Stromal cell of bone marrow (primary cell): ENCODE data around the gene IL13RA1.
"Not testable (repeated sequence)": the region's sequence is repeated elsewhere in the genome, so short reads cannot be mapped to it uniquely, and the experiment has no call there.

ENCODE experiments used
- DNase-seq: peaks from one replicate; pipeline ENCODE4 v3.0.0-alpha.2; 2012; ENCODE audit warnings: low read depth

IL13RA1 gene

GRCh38 chrX:118729042-118729652 is 1.7 kb downstream of the IL13RA1 start:
- no peak for DNase-seq

GRCh38 chrX:118730500-118731247 is 3.3 kb downstream of the IL13RA1 start:
- DNase-seq: peak; percentile 76

- DNase-seq: not testable (repeated sequence)
Observed at GRCh38 chrX:118732551-118732950, 5.1 kb downstream of the IL13RA1 start.

- DNase-seq: no peak
Observed at GRCh38 chrX:118734909-118735308, 7.5 kb downstream of the IL13RA1 start.

- DNase-seq: no peak
Observed at GRCh38 chrX:118736394-118737010, 9.1 kb downstream of the IL13RA1 start.

- DNase-seq: no peak
Observed at GRCh38 chrX:118739577-118739976, 12.2 kb downstream of the IL13RA1 start.

GRCh38 chrX:118740276-118740889 is 13.0 kb downstream of the IL13RA1 start:
- no peak for DNase-seq

- DNase-seq: no peak
Observed at GRCh38 chrX:118742176-118742575, 14.8 kb downstream of the IL13RA1 start.

- no peak for DNase-seq
Observed at GRCh38 chrX:118745570-118745969, 18.2 kb downstream of the IL13RA1 start.

- DNase-seq: no peak
Observed at GRCh38 chrX:118751950-118752783, 24.8 kb downstream of the IL13RA1 start.

- DNase-seq: no peak
Observed at GRCh38 chrX:118755633-118756032, 28.2 kb downstream of the IL13RA1 start.

- DNase-seq: no peak
Observed at GRCh38 chrX:118756101-118756500, 28.7 kb downstream of the IL13RA1 start.

GRCh38 chrX:118758511-118758910 is 31.1 kb downstream of the IL13RA1 start:
- no peak for DNase-seq

GRCh38 chrX:118760025-118760424 is 32.6 kb downstream of the IL13RA1 start:
- no peak for DNase-seq

GRCh38 chrX:118761939-118762707 is 34.7 kb downstream of the IL13RA1 start:
- DNase-seq: no peak

- DNase-seq: no peak
Observed at GRCh38 chrX:118763489-118763888, 36.1 kb downstream of the IL13RA1 start.

GRCh38 chrX:118764122-118764521 is 36.7 kb downstream of the IL13RA1 start:
- DNase-seq: no peak

GRCh38 chrX:118770133-118770760 is 42.8 kb downstream of the IL13RA1 start:
- DNase-seq: no peak

GRCh38 chrX:118772051-118772450 is 44.6 kb downstream of the IL13RA1 start:
- DNase-seq: no peak

- no peak for DNase-seq
Observed at GRCh38 chrX:118773782-118774181, 46.4 kb downstream of the IL13RA1 start.

- no peak for DNase-seq
Observed at GRCh38 chrX:118779581-118779980, 52.2 kb downstream of the IL13RA1 start.
